ENCODE measurements around the gene ABTB1. TPM values are rescaled to one million over a fixed set of nuclear protein-coding genes. Genes with fewer than 3 reads are reported as not detected.
"Not testable (repeated sequence)": the region's sequence is repeated elsewhere in the genome, so short reads cannot be mapped to it uniquely, and the experiment has no call there.

Gene ABTB1
- total RNA-seq, 5 donors from 2014 or later (not counting 1 experiment from before 2014, with no cell fraction given): 107 to 187 (median 166) TPM

- CTCF ChIA-PET: interaction anchor here in 1 of 2 donors (1.2 kb wide), 1 partner anchor 14 kb away, joined by 3 read pairs; no protein-coding TSS in a partner anchor
Measured at GRCh38 chr3:127680146-127680661, 7.5 kb downstream of the ABTB1 start.

GRCh38 chr3:127680798-127681221 is 8.1 kb downstream of the ABTB1 start:
- 67% methylated on average over 1 of the region's 1 CpG for WGBS (ENCODE audit: insufficient coverage)
- POLR2A ChIA-PET: no interaction called here

More at GRCh38 chr3:127680146-127680661, 7.5 kb downstream of the ABTB1 start:
- H3K27me3 Mint-ChIP-seq: no peaks in the 10 kb centered on the region
- Histone ChIP-seq H3K4me1 (ENCODE audit: control insufficient read depth in 1 of 2, extremely low read depth in 1 of 2, insufficient read depth in 2 of 2, low read length in 2 of 2) (peaks cover 0 to 12% of the 10 kb centered on the region in 2 experiments), H3K27me3 (replicated peaks in 1 of 2; ENCODE audit: control insufficient read depth in 2 of 2, extremely low read depth in 1 of 2, insufficient read depth in 2 of 2, low read length in 1 of 2) (no peaks in the 10 kb centered on the region), H3K4me3 (ENCODE audit: control insufficient read depth in 1 of 2, extremely low read depth in 1 of 2, low read length in 1 of 2) (no peak overlapping the region), H3K36me3 (ENCODE audit: control insufficient read depth in 2 of 2, extremely low read depth in 1 of 2, insufficient read depth in 1 of 2, low read length in 1 of 2) (peaks cover 23 to 33% of the 10 kb centered on the region in 2 donors), H3K27ac (ENCODE audit: low read length) (no peak overlapping the region), H3K9me3 (no peaks in the 10 kb centered on the region)
- POLR2A ChIA-PET: interaction anchor here in 1 of 2 donors (0.6 kb wide), 1 partner anchor 565 kb away, joined by 5 read pairs; no protein-coding TSS in a partner anchor
- no peaks in the 10 kb centered on the region for H3K9me3 Mint-ChIP-seq
- peaks cover 9% of the 10 kb centered on the region for H3K36me3 Mint-ChIP-seq
- H3K27ac Mint-ChIP-seq: no peak overlapping the region
- DNase-seq (peak in 3 of 35 experiments; percentile 1 to 16 (median 9)), ATAC-seq (replicated peaks in 1 of 4) (no peak)
- 97% methylated on average over 18 of the region's 21 CpGs for WGBS (ENCODE audit: insufficient coverage)
- peaks cover 21 to 32% (median 24%) of the 10 kb centered on the region in 3 donors for H3K4me1 Mint-ChIP-seq
- H3K4me3 Mint-ChIP-seq: no peak overlapping the region

GRCh38 chr3:127682175-127682554 is 9.4 kb downstream of the ABTB1 start:
- DNase-seq; H3K27me3 Mint-ChIP-seq; POLR2A ChIA-PET; H3K9me3 ChIP-seq; H3K4me3 Mint-ChIP-seq; H3K36me3 Mint-ChIP-seq; H3K9me3 Mint-ChIP-seq; H3K4me1 ChIP-seq (ENCODE audit: control insufficient read depth in 1 of 2, extremely low read depth in 1 of 2, insufficient read depth in 2 of 2, low read length in 2 of 2); H3K27me3 ChIP-seq (replicated peaks in 1 of 2; ENCODE audit: control insufficient read depth in 2 of 2, extremely low read depth in 1 of 2, insufficient read depth in 2 of 2, low read length in 1 of 2); ATAC-seq (replicated peaks in 1 of 4); H3K27ac ChIP-seq (ENCODE audit: low read length); H3K4me3 ChIP-seq (ENCODE audit: control insufficient read depth in 1 of 2, extremely low read depth in 1 of 2, low read length in 1 of 2): not testable (repeated sequence)
- Mint-ChIP-seq H3K27ac (peak overlapping the region in 1 of 2 donors; percentile 7), H3K4me1 (peaks cover 7 to 21% (median 14%) of the 10 kb centered on the region in 3 donors)
- H3K36me3 ChIP-seq (ENCODE audit: control insufficient read depth in 2 of 2, extremely low read depth in 1 of 2, insufficient read depth in 1 of 2, low read length in 1 of 2): peaks cover 14 to 16% of the 10 kb centered on the region in 2 donors
- 87% methylated on average over 4 of the region's 6 CpGs for WGBS (ENCODE audit: insufficient coverage)
- CTCF ChIA-PET: interaction anchor here in 1 of 2 donors (0.7 kb wide), 1 partner anchor 817 kb away, joined by 6 read pairs; no protein-coding TSS in a partner anchor

More at GRCh38 chr3:127680798-127681221, 8.1 kb downstream of the ABTB1 start:
- peaks cover 23 to 28% of the 10 kb centered on the region in 2 donors for H3K36me3 ChIP-seq (ENCODE audit: control insufficient read depth in 2 of 2, extremely low read depth in 1 of 2, insufficient read depth in 1 of 2, low read length in 1 of 2)
- no peaks in the 10 kb centered on the region for H3K27me3 ChIP-seq (replicated peaks in 1 of 2; ENCODE audit: control insufficient read depth in 2 of 2, extremely low read depth in 1 of 2, insufficient read depth in 2 of 2, low read length in 1 of 2)
- Mint-ChIP-seq H3K9me3 (no peaks in the 10 kb centered on the region), H3K27ac (peak overlapping the region in 1 of 2 donors; percentile 4), H3K27me3 (no peaks in the 10 kb centered on the region), H3K36me3 (peaks cover 7% of the 10 kb centered on the region), H3K4me3 (no peak overlapping the region), H3K4me1 (peaks cover 15 to 26% (median 20%) of the 10 kb centered on the region in 3 donors)
- no peaks in the 10 kb centered on the region for H3K9me3 ChIP-seq
- ATAC-seq (replicated peaks in 1 of 4): no peak
- peaks cover 0 to 7% of the 10 kb centered on the region in 2 experiments for H3K4me1 ChIP-seq (ENCODE audit: control insufficient read depth in 1 of 2, extremely low read depth in 1 of 2, insufficient read depth in 2 of 2, low read length in 2 of 2)
- CTCF ChIA-PET: interaction anchor here in 1 of 2 donors (1.2 kb wide), 1 partner anchor 13 kb away, joined by 3 read pairs; no protein-coding TSS in a partner anchor
- H3K4me3 ChIP-seq (ENCODE audit: control insufficient read depth in 1 of 2, extremely low read depth in 1 of 2, low read length in 1 of 2): no peak overlapping the region
- H3K27ac ChIP-seq (ENCODE audit: low read length): no peak overlapping the region
- peak in 3 of 35 experiments; percentile 4 to 15 (median 10) for DNase-seq

- peak in 3 of 35 experiments; percentile 2 to 21 (median 10) for DNase-seq
- 93% methylated on average over 3 of the region's 8 CpGs for WGBS (ENCODE audit: insufficient coverage)
- H3K27ac Mint-ChIP-seq: peak overlapping the region in 1 of 2 donors; percentile 7
Measured at GRCh38 chr3:127682561-127682960, 9.8 kb downstream of the ABTB1 start.

GRCh38 chr3:127684871-127685707 is 12.3 kb downstream of the ABTB1 start:
- Mint-ChIP-seq H3K4me3 (no peak overlapping the region), H3K4me1 (peaks cover 7 to 12% (median 9%) of the 10 kb centered on the region in 3 donors), H3K27me3 (no peaks in the 10 kb centered on the region), H3K27ac (no peak overlapping the region), H3K36me3 (no peaks in the 10 kb centered on the region), H3K9me3 (no peaks in the 10 kb centered on the region)
- no peak overlapping the region for H3K4me3 ChIP-seq (ENCODE audit: control insufficient read depth in 1 of 2, extremely low read depth in 1 of 2, low read length in 1 of 2)
- H3K36me3 ChIP-seq (ENCODE audit: control insufficient read depth in 2 of 2, extremely low read depth in 1 of 2, insufficient read depth in 1 of 2, low read length in 1 of 2): peaks cover 2 to 7% of the 10 kb centered on the region in 2 donors
- no peak for ATAC-seq (replicated peaks in 1 of 4)
- H3K9me3 ChIP-seq: no peaks in the 10 kb centered on the region
- peak in 1 of 35 experiments; percentile 0 for DNase-seq
- peaks cover 0 to 6% of the 10 kb centered on the region in 2 experiments for H3K4me1 ChIP-seq (ENCODE audit: control insufficient read depth in 1 of 2, extremely low read depth in 1 of 2, insufficient read depth in 2 of 2, low read length in 2 of 2)
- CTCF ChIA-PET: no interaction called here
- H3K27me3 ChIP-seq (replicated peaks in 1 of 2; ENCODE audit: control insufficient read depth in 2 of 2, extremely low read depth in 1 of 2, insufficient read depth in 2 of 2, low read length in 1 of 2): peaks cover 0 to 15% of the 10 kb centered on the region in 2 experiments
- POLR2A ChIA-PET: no interaction called here
- WGBS (ENCODE audit: insufficient coverage): 83% methylated on average over 20 of the region's 22 CpGs
- H3K27ac ChIP-seq (ENCODE audit: low read length): no peak overlapping the region

More at GRCh38 chr3:127682561-127682960, 9.8 kb downstream of the ABTB1 start:
- peaks cover 10 to 14% of the 10 kb centered on the region in 2 donors for H3K36me3 ChIP-seq (ENCODE audit: control insufficient read depth in 2 of 2, extremely low read depth in 1 of 2, insufficient read depth in 1 of 2, low read length in 1 of 2)
- CTCF ChIA-PET: interaction anchor here in 1 of 2 donors (0.7 kb wide), 1 partner anchor 818 kb away, joined by 6 read pairs; no protein-coding TSS in a partner anchor
- H3K4me3 ChIP-seq (ENCODE audit: control insufficient read depth in 1 of 2, extremely low read depth in 1 of 2, low read length in 1 of 2): no peak overlapping the region
- no peak for ATAC-seq (replicated peaks in 1 of 4)
- peaks cover 3% of the 10 kb centered on the region for H3K36me3 Mint-ChIP-seq
- H3K4me3 Mint-ChIP-seq: no peak overlapping the region
- H3K9me3 ChIP-seq: no peaks in the 10 kb centered on the region
- no peaks in the 10 kb centered on the region for H3K27me3 ChIP-seq (replicated peaks in 1 of 2; ENCODE audit: control insufficient read depth in 2 of 2, extremely low read depth in 1 of 2, insufficient read depth in 2 of 2, low read length in 1 of 2)
- H3K27ac ChIP-seq (ENCODE audit: low read length): no peak overlapping the region
- H3K9me3 Mint-ChIP-seq: no peaks in the 10 kb centered on the region
- H3K27me3 Mint-ChIP-seq: no peaks in the 10 kb centered on the region
- POLR2A ChIA-PET: no interaction called here
- H3K4me1 Mint-ChIP-seq: peaks cover 7 to 21% (median 13%) of the 10 kb centered on the region in 3 donors
- peaks cover 0 to 6% of the 10 kb centered on the region in 2 experiments for H3K4me1 ChIP-seq (ENCODE audit: control insufficient read depth in 1 of 2, extremely low read depth in 1 of 2, insufficient read depth in 2 of 2, low read length in 2 of 2)

All from T-cell (primary cell).